Neural cell (in vitro differentiated cells): Measurements from ENCODE around the gene SAMD4B.

ENCODE experiments used
- CTCF ChIP-seq: fragments of 450-650 bp; IDR thresholded peaks from 2 replicates; pipeline ENCODE4 v1.5.1; 2014; ENCODE audit warnings: antibody characterized with exemption, mild to moderate bottlenecking, moderate library complexity; ENCODE audit not compliant: poor library complexity, severe bottlenecking
- EP300 ChIP-seq: fragments of 450-650 bp; conservative IDR thresholded peaks from 2 replicates; pipeline ENCODE4 v1.6.1; 2014; ENCODE audit warnings: antibody characterized with exemption, mild to moderate bottlenecking, moderate library complexity; ENCODE audit not compliant: poor library complexity, severe bottlenecking
- EZH2 ChIP-seq: fragments of 200-600, 300-800 bp; shearing (Covaris generic), sonication (generic); IDR thresholded peaks from 2 replicates; pipeline ENCODE4 v1.6.1; 2014; ENCODE audit warnings: antibody characterized with exemption, low read length, borderline replicate concordance, mild to moderate bottlenecking; ENCODE audit not compliant: insufficient read depth, poor library complexity, severe bottlenecking
- SMC3 ChIP-seq: fragments of 450-650 bp; conservative IDR thresholded peaks from 2 replicates; pipeline ENCODE4 v1.6.1; 2014; ENCODE audit warnings: antibody characterized with exemption, mild to moderate bottlenecking, moderate library complexity; ENCODE audit not compliant: poor library complexity

GRCh38 chr19:39355253-39355652 is 13.0 kb downstream of the SAMD4B start:
- TF ChIP-seq EP300 (no peak), CTCF (no peak), SMC3 (no peak), EZH2 (no peak)
